Keratinocyte (primary cell): ENCODE measurements around the gene PTCHD4.

ENCODE experiments used
- EZH2 ChIP-seq: IDR thresholded peaks from one replicate; pipeline ENCODE4 v1.6.1; 2012; ENCODE audit warnings: inconsistent platforms, mild to moderate bottlenecking, low read length, moderate library complexity
- TF ChIP-seq, protein P1 (sequence below), 3 experiments: IDR thresholded peaks in 1 of 3; conservative IDR thresholded peaks in 1 of 3; optimal IDR thresholded peaks in 1 of 3; 2 replicates in 2 of 3; 3 replicates in 1 of 3; pipeline versions ENCODE3 to v1.5.1; 2011; ENCODE audit warnings: low read length in 3 of 3, mild to moderate bottlenecking in 3 of 3, moderate library complexity in 2 of 3, control low read depth in 1 of 3, inconsistent platforms in 1 of 3; ENCODE audit not compliant: insufficient read depth in 2 of 3; ENCODE audit errors: extremely low read depth in 1 of 3

DNA sequence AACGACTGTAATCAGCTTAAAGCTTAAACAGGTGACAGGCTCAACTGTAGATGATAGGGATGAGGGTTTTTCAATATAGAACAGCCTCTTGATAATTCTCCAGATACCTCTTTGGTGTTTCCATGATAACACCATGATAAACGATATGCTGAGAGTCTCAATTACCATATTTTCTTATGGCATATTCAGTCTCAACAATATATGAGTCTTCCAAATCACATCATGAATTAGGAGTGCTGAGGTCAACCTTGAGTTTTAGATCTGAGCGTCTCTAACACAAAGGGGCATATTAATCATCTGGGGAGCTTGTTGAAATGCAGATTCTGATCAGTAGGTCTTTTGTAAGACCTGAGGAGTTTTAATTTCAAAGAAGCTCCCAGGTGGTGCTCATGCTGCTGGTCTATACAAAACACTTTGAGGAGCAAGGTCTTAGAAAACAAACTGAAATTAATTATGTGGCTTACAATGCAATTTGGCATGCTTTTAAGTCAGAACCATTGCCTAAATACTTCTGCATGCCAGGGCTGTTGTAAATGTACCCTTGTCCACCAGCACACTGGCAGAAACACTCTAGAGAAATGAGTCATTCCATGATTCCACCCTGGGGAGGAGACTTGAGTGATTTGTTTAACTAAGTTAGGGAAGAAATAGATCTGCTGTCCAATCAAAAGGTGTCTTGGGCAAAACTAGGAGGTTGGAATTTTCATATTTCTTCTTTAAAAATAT lies 49.6 kb downstream of the PTCHD4 start:
- TF ChIP-seq, protein P1, sequence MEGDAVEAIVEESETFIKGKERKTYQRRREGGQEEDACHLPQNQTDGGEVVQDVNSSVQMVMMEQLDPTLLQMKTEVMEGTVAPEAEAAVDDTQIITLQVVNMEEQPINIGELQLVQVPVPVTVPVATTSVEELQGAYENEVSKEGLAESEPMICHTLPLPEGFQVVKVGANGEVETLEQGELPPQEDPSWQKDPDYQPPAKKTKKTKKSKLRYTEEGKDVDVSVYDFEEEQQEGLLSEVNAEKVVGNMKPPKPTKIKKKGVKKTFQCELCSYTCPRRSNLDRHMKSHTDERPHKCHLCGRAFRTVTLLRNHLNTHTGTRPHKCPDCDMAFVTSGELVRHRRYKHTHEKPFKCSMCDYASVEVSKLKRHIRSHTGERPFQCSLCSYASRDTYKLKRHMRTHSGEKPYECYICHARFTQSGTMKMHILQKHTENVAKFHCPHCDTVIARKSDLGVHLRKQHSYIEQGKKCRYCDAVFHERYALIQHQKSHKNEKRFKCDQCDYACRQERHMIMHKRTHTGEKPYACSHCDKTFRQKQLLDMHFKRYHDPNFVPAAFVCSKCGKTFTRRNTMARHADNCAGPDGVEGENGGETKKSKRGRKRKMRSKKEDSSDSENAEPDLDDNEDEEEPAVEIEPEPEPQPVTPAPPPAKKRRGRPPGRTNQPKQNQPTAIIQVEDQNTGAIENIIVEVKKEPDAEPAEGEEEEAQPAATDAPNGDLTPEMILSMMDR (optimal IDR thresholded peaks at IDR 0.05 in 1 of 3, IDR thresholded peaks at IDR 0.05 in 1 of 3, conservative IDR thresholded peaks at IDR 0.05 in 1 of 3; ENCODE audit: extremely low read depth in 1 of 3, insufficient read depth in 2 of 3, low read length in 3 of 3) = no peak
- TF ChIP-seq EZH2 = no peak
